PC-9 (cell line): Measurements from ENCODE around the gene AASDHPPT. TPM values are rescaled to one million over a fixed set of nuclear protein-coding genes. Genes with fewer than 3 reads are reported as not detected.

Source experiments
- BruUV-seq: library from RNA; stranded (reverse); fragments of 400-500 nt; replicated peaks from 2 replicates; lab custom pipeline; 2021; lab: Mats Ljungman, UMichigan
- CTCF ChIA-PET: fragments of 300-600 bp; sonication (Branson Sonifier 250); formaldehyde crosslinking; loops from one replicate; lab custom pipeline; 2022; ENCODE audit warnings: antibody characterized with exemption; lab: Charles Lee
- POLR2A ChIA-PET: fragments of 300-600 bp; sonication (Branson Sonifier 250); formaldehyde crosslinking; loops from one replicate; lab custom pipeline; 2022; ENCODE audit warnings: antibody characterized with exemption; ENCODE audit not compliant: unreplicated experiment; lab: Charles Lee
- DNase-seq, 2 experiments: peaks; one replicate each; pipeline versions ENCODE4 v3.0.0 to v3.0.0-alpha.2; 2015 to 2022; ENCODE audit warnings: mixed read lengths in 1 of 2
- H2AFZ ChIP-seq: fragments of 200-600 bp; sonication (generic); 2 replicates; pipeline ENCODE4 v1.8.1; 2017; ENCODE audit warnings: antibody characterized with exemption
- H3F3A ChIP-seq: fragments of 200-600 bp; sonication (generic); 2 replicates; pipeline ENCODE4 v1.8.1; 2017; ENCODE audit warnings: antibody characterized with exemption, mild to moderate bottlenecking, low read depth; ENCODE audit not compliant: insufficient read depth
- H3K27ac ChIP-seq: fragments of 200-600 bp; sonication (generic); 2 replicates; pipeline ENCODE4 v1.6.1; 2016; ENCODE audit warnings: mixed run types
- H3K27me3 ChIP-seq: fragments of 200-600 bp; sonication (generic); 2 replicates; pipeline ENCODE4 v1.6.1; 2016; ENCODE audit warnings: low read depth, mixed run types; ENCODE audit not compliant: insufficient read depth
- H3K36me3 ChIP-seq: fragments of 200-600 bp; sonication (generic); 2 replicates; pipeline ENCODE4 v1.6.1; 2016; ENCODE audit warnings: low read depth, mixed run types
- H3K4me1 ChIP-seq: fragments of 200-600 bp; sonication (generic); replicated peaks from 2 replicates; pipeline ENCODE4 v1.6.1; 2016; ENCODE audit warnings: mixed run types; ENCODE audit not compliant: insufficient read depth
- H3K4me2 ChIP-seq: fragments of 200-600 bp; sonication (generic); 2 replicates; pipeline ENCODE4 v1.6.1; 2017; ENCODE audit warnings: mixed run types
- H3K4me3 ChIP-seq: fragments of 200-600 bp; sonication (generic); 2 replicates; pipeline ENCODE4 v1.6.1; 2016; ENCODE audit warnings: mixed run types
- H3K79me2 ChIP-seq: fragments of 200-600 bp; sonication (generic); 2 replicates; pipeline ENCODE4 v1.6.1; 2017; ENCODE audit warnings: low read depth, mixed run types
- H3K9me2 ChIP-seq: fragments of 200-600 bp; sonication (generic); 2 replicates; pipeline ENCODE4 v1.8.1; 2017; ENCODE audit warnings: mild to moderate bottlenecking; ENCODE audit not compliant: insufficient read depth
- H3K9me3 ChIP-seq: fragments of 200-600 bp; sonication (generic); 2 replicates; pipeline ENCODE4 v1.8.1; 2016; ENCODE audit warnings: low read depth; ENCODE audit not compliant: insufficient read depth
- H4K20me1 ChIP-seq: fragments of 200-600 bp; sonication (generic); 2 replicates; pipeline ENCODE4 v1.8.1; 2017; ENCODE audit not compliant: insufficient read depth
- CTCF ChIP-seq: fragments of 200-600 bp; sonication (generic); conservative IDR thresholded peaks from 2 replicates; pipeline ENCODE4 v1.6.1; 2017; ENCODE audit warnings: mixed run types, antibody characterized with exemption, mild to moderate bottlenecking, moderate library complexity
- EZH2 ChIP-seq: fragments of 200-600 bp; sonication (generic); IDR thresholded peaks from 2 replicates; pipeline ENCODE4 v1.8.0; 2017; ENCODE audit warnings: antibody characterized with exemption, low read depth
- intact Hi-C: fragments of 100-400 bp; cut with micrococcal nuclease; formaldehyde crosslinking; loops from one replicate; pipeline ENCODE4 v1.10.0; 2022; ENCODE audit not compliant: unreplicated experiment
- total RNA-seq: library from RNA; stranded (reverse); gene quantifications from 2 replicates; pipeline ENCODE4 v1.2.3, GENCODE V29; 2021

AASDHPPT gene
- total RNA-seq, 1 experiment from 2014 or later = 31.4 TPM

GRCh38 chr11:106043540-106043939 lies 33.9 kb upstream of the AASDHPPT start:
- H3K4me1 ChIP-seq = peaks cover 5% of the 10 kb centered on the region; the same call in 1 of the 2 replicates
- no TSS peak for BruUV-seq
- no peaks in the 10 kb centered on the region for H3K9me3 ChIP-seq
- no peaks in the 10 kb centered on the region for H3F3A ChIP-seq
- intact Hi-C loops = no loop called here
- no peak for DNase-seq
- POLR2A ChIA-PET = no interaction called here
- H3K79me2 ChIP-seq = no peaks in the 10 kb centered on the region
- H2AFZ ChIP-seq = no peak overlapping the region
- no peak overlapping the region for H3K4me2 ChIP-seq
- no peaks in the 10 kb centered on the region for H3K27me3 ChIP-seq
- no peaks in the 10 kb centered on the region for H3K36me3 ChIP-seq
- no peak overlapping the region for H3K4me3 ChIP-seq
- no peaks in the 10 kb centered on the region for H3K9me2 ChIP-seq
- H3K27ac ChIP-seq = no peak overlapping the region
- no peak for TF ChIP-seq EZH2
- no peak for TF ChIP-seq CTCF
- H4K20me1 ChIP-seq = no peaks in the 10 kb centered on the region
- CTCF ChIA-PET = no interaction called here

- Histone ChIP-seq H3K4me2 (no peak overlapping the region), H3K9me3 (no peaks in the 10 kb centered on the region), H3K9me2 (no peaks in the 10 kb centered on the region), H4K20me1 (no peaks in the 10 kb centered on the region), H3K4me3 (no peak overlapping the region), H3K36me3 (no peaks in the 10 kb centered on the region), H3K27me3 (no peaks in the 10 kb centered on the region), H3K27ac (no peak overlapping the region), H2AFZ (no peak overlapping the region), H3K4me1 (peaks cover 5% of the 10 kb centered on the region; the same call in 1 of the 2 replicates), H3K79me2 (no peaks in the 10 kb centered on the region), H3F3A (no peaks in the 10 kb centered on the region)
- no peak for TF ChIP-seq CTCF
- no peak for TF ChIP-seq EZH2
- ChIA-PET POLR2A (no interaction called here), CTCF (interaction anchor here (0.5 kb wide), 1 partner anchor 1886 kb away, joined by 5 read pairs; no protein-coding TSS in a partner anchor)
- BruUV-seq = no TSS peak
- intact Hi-C loops = no loop called here
- DNase-seq = no peak
Measured at GRCh38 chr11:106047631-106048030, 29.8 kb upstream of the AASDHPPT start.

GRCh38 chr11:106049727-106050476 lies 27.6 kb upstream of the AASDHPPT start:
- H3K36me3 ChIP-seq = no peaks in the 10 kb centered on the region
- no TSS peak for BruUV-seq
- H2AFZ ChIP-seq = no peak overlapping the region
- H3K4me2 ChIP-seq = no peak overlapping the region
- DNase-seq = no peak
- no peaks in the 10 kb centered on the region for H3K9me3 ChIP-seq
- H3K27ac ChIP-seq = no peak overlapping the region
- no peaks in the 10 kb centered on the region for H3F3A ChIP-seq
- H3K9me2 ChIP-seq = no peaks in the 10 kb centered on the region
- POLR2A ChIA-PET = interaction anchor here (0.6 kb wide), 1 partner anchor 1858 kb away, joined by 28 read pairs; no protein-coding TSS in a partner anchor
- CTCF ChIA-PET = no interaction called here
- no peaks in the 10 kb centered on the region for H4K20me1 ChIP-seq
- no peak for TF ChIP-seq CTCF
- no peak for TF ChIP-seq EZH2
- intact Hi-C loops = no loop called here
- no peak overlapping the region for H3K4me3 ChIP-seq
- H3K79me2 ChIP-seq = no peaks in the 10 kb centered on the region
- peaks cover 5% of the 10 kb centered on the region; the same call in 1 of the 2 replicates for H3K4me1 ChIP-seq
- H3K27me3 ChIP-seq = no peaks in the 10 kb centered on the region
